ENCODE measurements around the gene OPRD1.

OPRD1 gene

DNA sequence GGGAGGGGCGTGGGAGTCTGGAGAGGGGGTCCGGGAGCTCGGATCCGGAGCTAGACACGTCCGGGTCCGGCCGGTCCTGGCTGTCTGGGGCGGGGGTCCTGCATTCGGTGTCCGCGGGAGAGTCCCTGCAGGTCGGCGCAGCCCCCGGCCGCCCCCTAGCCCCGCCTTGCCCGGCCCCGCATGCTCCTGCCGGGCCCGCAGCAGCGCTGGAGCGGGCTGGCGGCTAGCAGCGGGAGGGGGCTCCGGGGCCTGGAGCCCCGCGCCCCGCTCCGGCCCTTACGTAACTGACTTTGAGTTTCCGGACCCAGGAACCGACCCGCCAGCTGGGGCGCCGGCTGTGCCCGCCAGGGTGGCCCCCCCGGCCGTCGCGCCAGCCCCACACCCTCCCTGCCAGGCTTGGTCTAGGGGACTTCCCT lies 75.5 kb downstream of the OPRD1 start:
- DNase-seq = no peak

DNA sequence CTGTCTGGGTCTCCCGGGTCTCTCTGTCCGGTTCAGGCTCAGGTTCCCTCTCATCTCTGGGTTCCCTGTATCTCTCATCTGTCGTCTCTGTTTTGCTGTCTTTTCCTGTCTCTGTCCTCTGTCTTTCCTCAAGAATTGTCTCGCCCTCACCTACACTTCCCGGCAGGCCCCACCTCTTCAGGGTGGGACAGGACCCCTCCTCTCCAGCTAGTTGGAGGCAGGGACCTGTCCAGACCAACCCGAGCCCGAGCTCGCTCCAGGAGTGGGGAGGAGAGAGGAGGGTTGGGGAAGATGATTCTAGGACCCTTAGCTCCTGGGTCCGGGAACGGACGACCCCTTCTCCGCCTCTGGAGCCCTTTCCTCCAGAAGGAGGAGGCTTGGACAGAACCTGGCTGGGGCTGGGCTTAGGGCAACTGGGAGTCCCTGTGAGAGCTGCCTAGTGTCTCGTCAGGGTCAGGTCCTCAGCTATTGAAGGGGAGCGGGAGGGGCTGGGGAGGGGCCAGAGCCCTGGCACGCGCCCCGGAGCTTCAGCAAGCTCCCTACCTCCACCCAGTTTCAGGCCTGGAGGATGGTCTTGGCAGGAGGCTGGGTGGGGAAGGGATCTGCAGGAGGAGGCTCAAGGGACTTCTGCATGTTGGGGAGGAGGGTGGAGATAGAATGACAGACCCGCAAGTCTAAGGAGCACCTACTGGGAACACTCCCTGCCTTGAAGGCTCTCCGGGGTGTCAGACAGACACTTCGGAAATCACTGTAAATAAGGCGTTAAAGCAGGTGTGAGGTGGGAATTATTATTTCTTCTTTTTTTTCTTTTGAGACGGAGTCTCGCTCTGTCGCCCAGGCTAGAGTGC lies 76.1 kb downstream of the OPRD1 start:
- DNase-seq = no peak

DNA sequence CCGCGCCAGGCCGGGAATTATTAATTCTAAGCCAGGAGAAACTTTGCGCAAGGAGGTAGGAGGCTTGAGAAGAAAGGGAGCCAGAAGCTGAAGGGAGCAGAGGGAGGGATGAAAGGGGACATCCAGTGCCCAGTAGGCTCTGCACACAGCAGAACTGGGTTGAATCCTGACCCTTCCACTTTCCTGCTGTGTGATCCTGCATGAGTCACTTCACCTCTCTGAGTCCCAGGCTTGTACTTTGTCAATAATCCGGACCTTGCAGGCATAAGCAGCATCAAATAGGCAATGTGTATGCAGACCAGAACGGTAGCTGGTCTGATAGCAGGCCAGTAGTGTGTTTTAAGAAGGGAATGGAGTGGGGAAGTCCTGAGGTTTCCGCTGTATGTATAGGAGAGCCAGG lies 76.9 kb downstream of the OPRD1 start:
- DNase-seq = no peak

DNA sequence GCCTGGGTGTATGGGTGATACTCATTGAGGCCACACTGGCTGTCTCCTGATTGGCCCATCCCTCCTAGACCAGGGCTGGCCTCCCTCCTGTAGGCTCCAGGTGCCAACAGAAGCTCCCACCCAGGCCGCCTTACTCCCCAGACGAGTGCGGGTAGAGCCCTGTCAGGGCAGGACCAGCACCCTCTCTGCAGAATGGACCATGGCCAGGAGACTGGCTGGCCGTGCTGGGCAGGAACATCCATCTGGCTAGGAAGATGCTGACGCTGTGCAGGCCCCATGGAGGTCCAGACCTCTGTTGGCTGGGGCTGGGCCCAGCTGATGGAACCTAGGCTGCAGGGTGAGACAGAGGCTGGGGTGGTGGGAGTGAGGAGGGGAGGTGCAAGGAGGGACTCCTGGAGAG lies 77.4 kb downstream of the OPRD1 start:
- DNase-seq = no peak

DNA sequence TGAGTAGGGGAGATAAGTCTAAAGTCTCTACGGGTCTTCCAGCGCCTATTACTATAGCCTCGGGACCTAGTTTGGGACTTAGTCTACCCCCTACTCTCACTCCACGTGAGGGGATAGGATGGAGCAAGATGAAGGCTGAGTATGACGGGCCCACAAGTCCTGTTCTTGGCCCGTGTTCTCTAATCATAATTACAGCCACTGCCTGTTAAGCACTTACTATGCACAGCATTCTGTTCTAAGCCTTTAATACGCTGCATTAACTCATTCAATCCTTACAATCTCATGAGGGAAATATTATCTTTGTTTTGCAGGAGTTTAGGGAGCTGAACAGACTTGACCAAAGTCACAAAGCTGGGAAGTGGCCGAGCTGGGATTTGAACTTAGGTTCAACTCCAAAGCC lies 78.5 kb downstream of the OPRD1 start:
- no peak for DNase-seq

DNA sequence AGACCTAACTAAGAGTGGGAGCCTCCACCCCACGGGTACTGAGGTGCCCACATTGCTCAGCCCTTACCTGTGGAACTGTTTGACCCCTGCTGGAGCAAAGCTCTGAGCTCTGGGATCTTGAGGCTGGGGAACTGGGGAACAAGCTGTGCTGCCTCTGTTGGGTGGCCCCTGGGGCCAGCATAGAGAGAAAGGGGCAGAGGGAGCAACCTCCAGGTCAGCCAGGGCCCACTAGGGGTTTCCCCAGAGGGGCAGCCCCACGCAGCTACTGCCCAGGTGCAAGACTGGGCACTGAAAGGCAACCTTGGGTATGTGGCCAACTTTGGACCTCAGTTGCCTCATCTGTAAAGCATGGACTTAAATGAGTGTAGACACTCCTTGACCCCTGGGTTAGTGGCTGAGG lies 78.9 kb downstream of the OPRD1 start:
- no peak for DNase-seq

DNA sequence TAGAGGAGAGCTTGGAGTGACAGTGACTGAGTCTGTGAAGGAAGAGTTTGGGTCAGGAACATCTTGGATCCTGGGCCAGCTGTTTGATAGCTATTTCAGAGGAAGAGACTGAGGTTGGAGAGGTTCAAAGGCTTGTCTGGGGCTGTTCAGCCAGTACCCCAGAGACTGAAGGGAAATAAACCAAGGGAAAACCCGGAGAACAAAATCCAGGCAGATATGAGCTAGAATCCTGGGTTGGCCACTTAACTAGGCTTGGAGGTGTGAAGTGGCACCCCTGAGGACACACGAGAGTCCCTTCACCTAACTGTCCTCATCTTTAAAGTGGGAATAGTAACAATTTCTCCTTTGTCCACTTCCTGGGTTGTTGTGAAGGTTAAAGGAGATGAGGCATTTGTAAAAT lies 79.3 kb downstream of the OPRD1 start:
- DNase-seq = no peak

DNA sequence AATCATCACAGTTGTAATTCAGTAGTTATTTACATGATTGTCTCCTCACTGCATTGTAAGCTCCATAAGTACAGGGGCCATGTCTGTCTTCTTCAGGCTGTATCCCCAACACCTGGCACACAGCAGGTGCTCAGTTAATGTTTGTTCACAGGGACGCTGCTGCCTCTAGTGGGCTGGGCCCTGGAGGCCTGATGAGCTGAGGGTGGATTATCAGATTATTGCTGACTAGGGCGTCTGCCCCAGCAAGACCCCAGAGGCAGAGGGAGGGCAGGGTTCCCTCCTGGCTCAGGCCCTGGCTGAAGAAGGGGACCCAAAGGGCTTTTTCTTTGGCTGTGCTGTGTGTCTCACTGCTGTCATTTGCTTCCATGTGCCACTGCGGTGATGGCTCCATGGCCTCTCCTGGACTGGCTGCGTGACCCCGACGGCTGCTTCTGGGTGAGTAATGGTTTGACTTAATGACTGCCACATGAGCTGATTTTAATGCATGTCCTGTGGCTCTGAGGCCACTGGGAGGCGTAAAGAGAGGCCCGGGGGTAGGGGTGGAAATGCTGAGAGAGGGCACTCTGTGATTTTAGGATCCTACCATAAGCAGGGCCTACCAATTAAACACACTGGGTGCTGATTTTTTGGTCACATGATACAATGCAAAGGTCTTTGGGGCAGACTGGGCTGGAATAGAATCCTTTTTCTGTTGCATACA lies 81.6 kb downstream of the OPRD1 start:
- DNase-seq = no peak

DNA sequence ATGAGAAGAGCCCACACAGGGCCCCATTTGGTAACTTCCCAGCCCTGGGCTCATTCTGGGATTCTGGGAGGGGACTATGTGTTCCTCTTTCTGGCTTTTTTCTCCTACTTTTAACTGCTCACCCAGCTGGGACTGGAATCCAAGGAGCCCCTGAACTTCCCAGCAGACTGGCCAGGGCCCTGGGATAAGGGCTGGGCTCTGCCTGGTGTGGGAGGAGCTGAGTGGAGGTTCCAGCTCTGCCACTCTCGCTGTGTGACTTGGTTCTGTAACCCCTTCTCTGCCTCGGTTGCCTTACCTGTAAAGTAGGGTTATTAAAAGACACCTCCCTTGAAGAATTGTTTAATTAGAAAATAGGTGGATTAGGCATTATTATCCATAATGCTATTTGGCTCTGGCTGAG lies 82.8 kb downstream of the OPRD1 start:
- DNase-seq = no peak

DNA sequence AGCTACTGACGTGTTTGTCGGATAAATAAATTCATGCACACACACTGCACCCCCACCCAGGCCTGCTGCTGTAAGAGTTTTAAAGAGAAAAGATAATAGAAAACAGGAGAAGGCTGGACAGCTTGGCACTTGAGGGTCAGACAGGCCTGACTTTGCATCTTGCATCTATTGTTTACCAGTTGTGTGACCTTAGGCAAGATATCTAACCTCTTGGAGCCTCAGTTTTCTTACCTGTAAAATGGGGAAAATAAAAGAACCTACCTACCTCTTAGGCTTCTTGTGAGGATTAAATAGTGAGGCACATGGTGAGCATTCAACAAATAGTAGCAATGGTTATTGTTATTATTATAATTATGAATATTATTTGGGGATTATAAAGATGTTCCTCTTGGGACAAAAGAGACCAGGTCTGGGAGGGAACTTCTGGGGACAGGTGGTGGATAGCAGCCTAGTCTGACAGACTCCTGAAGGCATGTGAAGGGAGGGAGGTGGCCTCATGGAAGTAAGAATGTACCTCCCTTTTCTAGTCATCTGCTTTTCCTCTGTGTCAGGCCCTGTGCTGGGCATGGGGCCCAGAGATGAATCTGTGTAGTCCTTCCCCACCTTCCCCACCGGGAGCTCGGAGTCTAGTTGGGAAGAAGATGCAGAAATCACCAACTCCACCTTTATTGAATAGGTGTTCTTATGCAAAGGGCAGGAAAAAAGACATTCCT lies 84.1 kb downstream of the OPRD1 start:
- DNase-seq = no peak

DNA sequence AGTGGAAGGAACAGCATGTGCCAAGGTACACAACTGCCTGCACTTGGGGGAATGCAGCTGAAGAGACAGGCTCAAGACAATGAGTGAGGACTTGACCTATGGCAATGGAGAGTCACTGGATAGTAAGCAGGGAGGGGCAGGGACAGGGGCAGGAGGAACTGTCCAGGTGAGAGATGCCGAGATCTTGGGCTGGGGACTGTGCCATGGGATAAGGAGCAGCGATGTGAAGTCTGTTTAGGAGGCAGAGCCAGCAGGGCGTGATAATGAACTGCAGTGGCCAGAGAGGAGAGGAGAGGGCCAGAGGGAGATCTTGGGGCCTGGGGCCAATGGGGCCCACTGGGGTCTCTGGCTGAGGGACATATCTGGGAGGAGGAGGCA lies 84.6 kb downstream of the OPRD1 start:
- no peak for DNase-seq

DNA sequence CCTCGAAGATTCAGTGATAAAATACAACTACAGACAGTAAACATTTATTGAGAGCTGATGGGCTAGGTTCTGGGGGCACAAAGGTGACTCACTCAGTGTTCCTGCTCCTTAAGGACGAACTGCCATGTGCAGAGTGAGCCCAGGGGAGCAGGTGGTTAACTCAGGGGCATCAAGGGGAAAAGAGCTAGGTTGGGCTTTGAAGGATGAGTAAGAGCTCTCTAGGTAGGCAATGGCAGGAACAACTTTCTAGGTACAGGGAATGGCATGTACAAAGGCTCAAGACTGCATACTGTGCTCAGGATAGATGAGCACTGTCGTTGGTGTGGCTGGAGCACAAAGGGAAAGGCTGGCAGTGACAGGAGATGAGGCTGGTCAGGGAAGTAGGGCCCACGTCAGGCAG lies 85.8 kb downstream of the OPRD1 start:
- DNase-seq = no peak

DNA sequence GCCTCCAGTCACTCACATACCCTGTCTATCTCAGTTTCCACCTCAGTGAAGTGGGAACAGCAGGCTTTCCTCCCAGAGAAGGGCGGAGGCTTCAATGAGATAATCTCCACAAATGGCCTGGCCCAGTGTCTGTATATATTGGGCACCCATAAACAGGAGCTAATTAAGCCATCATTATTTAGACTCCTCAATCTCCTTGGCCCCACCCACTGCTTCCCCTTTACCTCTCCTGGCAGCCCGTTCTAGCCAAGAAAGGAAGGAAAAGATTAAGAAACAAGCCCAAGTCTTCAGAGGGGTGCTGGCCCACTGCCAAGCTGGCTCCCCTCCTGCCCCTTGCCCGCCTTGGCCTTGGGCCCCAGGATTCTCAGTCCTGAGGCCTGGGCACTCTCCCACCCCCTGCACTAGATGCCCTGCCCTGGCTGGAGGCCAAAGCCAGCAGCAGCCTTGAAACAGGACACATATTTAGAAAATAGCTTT lies 86.5 kb downstream of the OPRD1 start:
- no peak for DNase-seq

DNA sequence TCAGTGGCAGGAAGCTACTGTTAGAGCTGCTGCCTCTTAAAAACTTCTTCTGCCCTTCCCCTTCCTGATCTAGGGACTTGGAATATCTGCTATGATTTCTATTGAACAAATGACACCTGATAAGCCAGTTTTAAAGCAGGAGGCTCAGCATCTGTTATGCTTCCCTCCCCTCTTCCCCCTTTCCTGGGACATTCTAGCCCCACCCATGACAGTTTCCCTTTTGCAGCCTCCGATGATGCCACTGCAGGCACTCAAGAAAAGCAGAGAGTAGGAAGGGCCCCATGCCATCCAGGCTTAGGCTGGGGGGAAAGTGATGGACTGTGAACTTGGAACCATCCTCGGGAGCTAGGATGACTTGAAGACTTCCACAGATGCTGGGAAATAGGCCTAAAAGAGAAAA lies 87.3 kb downstream of the OPRD1 start:
- no peak for DNase-seq

DNA sequence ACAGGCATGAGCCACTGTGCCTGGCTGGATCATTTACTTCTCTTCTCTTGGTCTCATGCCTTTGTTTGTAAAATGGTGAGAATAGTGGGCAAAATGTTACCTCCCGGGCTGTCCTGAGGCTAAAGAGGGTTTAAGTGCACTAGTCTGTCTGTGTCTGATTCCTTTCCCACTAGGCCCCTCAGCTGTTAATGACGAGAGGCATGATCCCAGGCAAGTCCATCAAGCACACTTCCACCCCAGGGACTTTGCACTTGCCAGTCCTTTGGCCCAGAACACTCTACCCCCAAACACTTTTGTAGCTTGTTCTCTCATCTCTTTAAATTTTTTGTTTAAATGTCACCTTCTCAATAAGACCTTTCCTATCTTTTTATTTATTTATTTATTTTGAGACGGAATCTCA lies 88.6 kb downstream of the OPRD1 start:
- no peak for DNase-seq

DNA sequence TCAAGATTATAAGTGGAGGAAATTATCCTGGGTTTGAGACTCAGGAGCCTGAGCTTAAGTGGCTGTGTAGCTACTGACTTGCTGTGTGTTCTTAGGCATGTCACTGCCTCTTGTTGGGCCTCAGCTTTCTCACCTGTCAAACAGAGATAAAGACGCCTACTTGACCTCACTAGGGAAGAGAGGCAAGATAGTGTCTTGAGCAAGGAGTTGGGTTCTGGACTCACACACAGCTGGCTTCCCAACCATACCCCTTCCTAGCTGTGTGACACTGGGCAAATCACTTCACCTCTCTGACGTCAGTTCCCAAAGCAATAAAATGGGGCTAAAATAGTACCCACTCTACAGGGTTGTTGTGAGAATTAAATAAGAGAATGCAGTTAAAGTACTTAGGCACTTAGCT lies 90.8 kb downstream of the OPRD1 start:
- no peak for DNase-seq

DNA sequence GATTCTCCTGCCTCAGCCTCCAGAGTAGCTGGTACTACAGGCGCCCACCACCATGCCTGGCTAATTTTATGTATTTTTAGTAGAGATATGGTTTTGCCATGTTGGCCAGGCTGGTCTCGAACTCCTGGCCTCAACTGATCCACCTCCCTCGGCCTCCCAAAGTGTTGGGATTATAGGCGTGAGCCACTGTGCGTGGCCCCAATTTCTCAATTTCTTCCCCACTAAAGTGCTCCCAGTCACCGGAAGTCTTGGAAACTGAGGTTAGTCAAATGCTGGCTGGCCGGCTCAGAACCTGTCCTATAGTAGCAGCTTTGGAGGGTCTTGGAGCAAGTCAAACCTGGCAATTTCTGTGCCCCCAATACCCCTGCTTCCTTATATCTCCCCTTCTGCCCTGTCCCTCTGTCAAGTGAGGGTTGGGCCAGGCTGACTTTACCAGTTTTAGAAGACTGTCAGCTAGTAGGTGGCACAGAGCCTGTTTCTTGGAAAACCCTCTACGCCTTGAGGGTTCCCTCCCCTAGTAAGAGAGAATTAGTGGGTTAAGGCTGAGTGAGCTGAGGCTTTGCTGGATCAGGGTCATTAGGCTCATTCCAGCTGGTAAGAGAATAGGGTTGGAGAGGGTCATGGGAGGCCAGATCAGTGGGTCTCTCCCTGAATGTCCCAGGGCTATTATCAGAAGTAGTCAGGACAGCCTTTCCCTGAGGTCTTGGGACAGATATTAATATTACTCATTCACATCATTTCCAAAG lies 94.1 kb downstream of the OPRD1 start:
- DNase-seq = no peak

DNA sequence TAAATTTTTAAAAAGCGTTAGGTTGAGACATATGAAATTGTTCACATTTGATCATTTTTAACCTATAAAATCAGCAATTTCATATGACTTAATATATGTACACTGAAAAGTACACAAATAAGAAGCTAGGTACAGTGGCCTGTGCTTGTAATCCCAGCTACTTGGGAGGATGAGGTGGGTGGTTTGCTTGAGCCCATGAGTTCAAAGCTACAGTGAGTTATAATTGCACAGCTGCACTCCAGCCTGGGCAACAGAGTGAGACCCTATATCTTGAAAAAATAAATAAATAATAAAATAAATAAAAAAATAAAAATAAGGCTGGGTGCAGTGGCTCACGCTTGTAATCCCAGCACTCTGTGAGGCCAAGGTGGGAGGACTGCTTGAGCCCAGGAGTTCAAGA lies 97.2 kb downstream of the OPRD1 start:
- DNase-seq = no peak

DNA sequence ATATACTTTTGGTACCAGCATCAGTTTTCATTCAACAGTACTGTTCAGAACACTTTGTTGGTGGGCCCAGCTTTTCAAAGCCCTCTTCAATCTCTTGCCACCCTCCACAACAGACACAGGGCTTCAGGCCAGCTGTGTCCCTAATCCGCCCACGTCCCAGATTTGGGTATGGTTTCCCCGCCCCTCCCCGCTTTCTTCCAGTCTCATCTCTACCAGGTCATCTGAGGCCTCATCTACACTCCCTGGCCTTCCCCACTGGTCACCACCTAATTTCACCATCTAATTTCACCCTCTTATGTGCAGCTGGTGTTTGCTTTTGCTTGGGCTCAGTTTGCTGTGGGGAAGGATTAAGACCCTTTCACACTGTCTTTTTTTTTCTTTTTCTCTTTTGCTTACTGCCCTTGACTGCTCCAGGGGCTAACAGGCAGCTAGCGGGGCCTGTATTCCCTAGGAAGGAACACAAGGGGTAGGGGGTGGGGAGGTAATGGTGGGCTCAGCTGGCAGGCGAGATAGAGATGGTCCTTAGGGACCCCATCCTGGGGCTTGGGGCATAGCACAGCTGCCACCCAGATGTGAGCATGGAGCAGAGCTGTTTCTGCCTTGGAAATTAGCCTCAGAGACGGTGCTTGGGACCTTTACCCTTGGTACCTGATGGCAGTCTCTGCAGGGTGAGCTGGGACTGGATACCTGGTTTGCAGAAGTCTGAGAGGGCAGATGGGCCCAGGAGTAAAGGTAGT lies 98.6 kb downstream of the OPRD1 start:
- DNase-seq = no peak

DNA sequence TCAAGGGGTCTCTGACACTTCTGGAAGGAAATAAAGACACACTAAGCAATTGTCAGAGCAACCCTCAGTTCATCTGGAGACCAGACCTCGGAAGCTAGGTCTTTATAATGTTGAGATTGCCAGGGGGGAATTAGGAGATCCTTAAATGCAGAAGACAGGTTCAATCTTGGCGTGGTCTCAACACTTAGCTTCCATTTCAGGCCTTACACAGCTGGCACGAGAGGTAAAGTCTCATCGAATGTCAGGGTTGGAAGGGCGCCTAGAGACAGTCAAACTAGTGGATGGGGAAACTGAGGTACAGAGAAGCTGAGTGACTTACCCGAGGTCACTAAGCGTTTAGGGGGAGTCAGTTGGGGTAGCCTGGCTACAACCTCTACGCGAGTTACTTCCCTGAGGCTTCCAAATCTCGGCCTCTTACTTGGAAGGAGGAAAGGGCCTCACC lies 101.8 kb downstream of the OPRD1 start:
- no peak for DNase-seq

DNA sequence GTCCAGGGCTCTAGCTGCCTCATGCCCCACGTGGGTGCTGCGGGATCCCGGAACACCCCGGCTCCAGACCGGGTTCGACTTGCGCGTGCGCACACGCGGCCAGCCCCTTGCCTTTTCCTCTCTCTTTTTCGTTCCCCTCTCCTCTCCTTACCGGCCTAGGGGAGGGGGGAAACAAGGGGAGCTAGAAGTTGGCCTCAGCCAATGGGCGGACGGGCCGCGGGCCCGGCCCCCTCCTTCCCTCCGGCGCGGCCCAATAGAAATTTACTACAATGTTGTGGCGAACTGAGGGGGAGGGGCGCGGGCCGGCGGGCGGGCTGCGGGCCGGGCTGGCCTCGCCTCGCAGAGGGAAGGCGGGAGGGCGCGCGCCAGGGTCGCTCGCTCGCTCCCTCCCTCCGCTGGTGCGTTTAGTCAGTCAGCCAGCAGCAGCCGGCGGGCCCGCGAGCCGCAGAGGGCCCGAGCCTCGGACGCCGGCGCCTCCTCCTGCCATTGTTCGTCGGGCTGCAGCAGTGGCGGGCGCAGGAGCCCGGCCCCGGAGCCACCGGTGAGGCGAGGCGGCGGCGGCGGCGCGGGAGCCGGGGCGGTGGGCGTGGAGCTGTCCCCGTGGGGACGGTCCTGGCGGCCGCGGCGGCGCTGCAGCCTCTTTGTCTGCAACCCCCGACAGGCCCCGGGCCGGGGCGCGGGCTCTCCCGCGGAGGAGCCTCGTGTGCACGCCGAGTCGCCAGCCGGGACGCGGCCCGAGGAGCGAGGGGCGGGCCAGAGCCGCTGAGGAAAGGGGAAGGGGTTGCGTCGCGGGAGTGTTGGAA lies 102.5 kb downstream of the OPRD1 start, which contains the start of gene EPB41:
Gene EPB41 (plus strand): TSS at position 342 of the 803 bp plus-strand sequence. CDS start 72,869 bp downstream, outside the sequence.
- peak; percentile 92 for DNase-seq
